Vagina (tissue), 2 donors: Measurements from ENCODE around the gene KLHL13.

Experiments used
- POLR2A ChIP-seq, 2 donors: fragments of 450-650 bp; IDR thresholded peaks; one replicate each; pipeline ENCODE4 v1.6.1; 2017; ENCODE audit warnings: antibody characterized with exemption in 2 of 2, mild to moderate bottlenecking in 2 of 2, moderate library complexity in 2 of 2
- TF ChIP-seq, protein P1 (sequence below), 3 experiments: fragments of 450-650 bp in 2 of 3; fragments of 200-600 bp in 1 of 3; sonication (generic) in 1 of 3; IDR thresholded peaks; one replicate each; pipeline ENCODE4 v1.5.1; 2017 to 2019; ENCODE audit warnings: antibody characterized with exemption in 3 of 3, mild to moderate bottlenecking in 2 of 3, moderate library complexity in 2 of 3

DNA sequence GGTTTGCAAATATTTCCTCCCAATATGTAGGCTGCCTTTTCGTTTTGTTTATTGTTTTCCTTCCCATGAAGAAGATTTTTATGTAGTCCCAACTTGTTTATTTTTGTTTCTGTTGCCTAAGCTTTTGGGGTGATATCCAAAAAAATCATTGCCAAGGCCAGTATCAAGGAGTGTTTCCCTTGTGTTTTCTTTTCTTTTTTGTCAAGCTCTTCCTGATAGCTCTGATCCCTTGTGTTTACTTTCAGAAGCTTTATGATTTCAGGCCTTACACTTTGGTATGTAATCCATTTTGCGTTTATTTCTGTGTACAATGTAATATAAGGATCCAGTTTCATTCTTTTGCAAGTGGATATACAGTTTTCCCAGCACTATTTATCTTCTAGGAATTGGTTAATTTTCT is 93.9 kb downstream of the KLHL13 start:
- TF ChIP-seq, protein P1, sequence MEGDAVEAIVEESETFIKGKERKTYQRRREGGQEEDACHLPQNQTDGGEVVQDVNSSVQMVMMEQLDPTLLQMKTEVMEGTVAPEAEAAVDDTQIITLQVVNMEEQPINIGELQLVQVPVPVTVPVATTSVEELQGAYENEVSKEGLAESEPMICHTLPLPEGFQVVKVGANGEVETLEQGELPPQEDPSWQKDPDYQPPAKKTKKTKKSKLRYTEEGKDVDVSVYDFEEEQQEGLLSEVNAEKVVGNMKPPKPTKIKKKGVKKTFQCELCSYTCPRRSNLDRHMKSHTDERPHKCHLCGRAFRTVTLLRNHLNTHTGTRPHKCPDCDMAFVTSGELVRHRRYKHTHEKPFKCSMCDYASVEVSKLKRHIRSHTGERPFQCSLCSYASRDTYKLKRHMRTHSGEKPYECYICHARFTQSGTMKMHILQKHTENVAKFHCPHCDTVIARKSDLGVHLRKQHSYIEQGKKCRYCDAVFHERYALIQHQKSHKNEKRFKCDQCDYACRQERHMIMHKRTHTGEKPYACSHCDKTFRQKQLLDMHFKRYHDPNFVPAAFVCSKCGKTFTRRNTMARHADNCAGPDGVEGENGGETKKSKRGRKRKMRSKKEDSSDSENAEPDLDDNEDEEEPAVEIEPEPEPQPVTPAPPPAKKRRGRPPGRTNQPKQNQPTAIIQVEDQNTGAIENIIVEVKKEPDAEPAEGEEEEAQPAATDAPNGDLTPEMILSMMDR (IDR thresholded peaks at IDR 0.05), result no peak
- no peak for TF ChIP-seq POLR2A (IDR thresholded peaks at IDR 0.05)
